Endothelial cell of umbilical vein (primary cell): ENCODE measurements around the gene HIVEP3. TPM values are rescaled to one million over a fixed set of nuclear protein-coding genes. Genes with fewer than 3 reads are reported as not detected.

Experiments used
- BruUV-seq: library from RNA; stranded (reverse); fragments of 400-500 nt; replicated peaks from 2 replicates; lab custom pipeline; 2021; lab: Mats Ljungman, UMichigan
- CTCF ChIA-PET: fragments of 300-600, 350-600 bp; sonication (Branson Sonifier 250); formaldehyde crosslinking; loops from one replicate; lab custom pipeline; 2021; ENCODE audit warnings: antibody characterized with exemption, inconsistent platforms; lab: Charles Lee
- POLR2A ChIA-PET: fragments of 300-600, 350-600 bp; sonication (Branson Sonifier 250); formaldehyde crosslinking; loops from one replicate; lab custom pipeline; 2021; ENCODE audit warnings: antibody characterized with exemption, inconsistent platforms; lab: Charles Lee
- DNase-seq: peaks from one replicate; pipeline ENCODE4 v3.0.0-alpha.2; 2011; ENCODE audit warnings: low read depth, low spot score
- FAIRE-seq: peaks from 2 replicates; lab custom pipeline; 2011; peaks lifted over from hg19 to GRCh38; lab: Jason Lieb, UNC
- H2AFZ ChIP-seq: 2 replicates; pipeline ENCODE4 v1.6.0; 2012; ENCODE audit warnings: low read depth, low read length, control low read depth, inconsistent platforms
- H3K27ac ChIP-seq: 2 replicates; pipeline ENCODE4 v1.5.1; 2011; ENCODE audit warnings: low read depth, mild to moderate bottlenecking, control low read depth, low read length, moderate library complexity; ENCODE audit not compliant: insufficient read depth
- H3K27me3 ChIP-seq, 2 experiments: 2 replicates each; pipeline versions ENCODE4 v1.6.0 to v1.6.1; 2011; ENCODE audit warnings: low read length in 2 of 2, mixed read lengths in 1 of 2; ENCODE audit not compliant: control insufficient read depth in 2 of 2, insufficient read depth in 2 of 2
- H3K36me3 ChIP-seq, 2 experiments: 2 replicates in 1 of 2; 3 replicates in 1 of 2; pipeline ENCODE4 v1.5.1; 2011; ENCODE audit warnings: low read length in 2 of 2, mild to moderate bottlenecking in 1 of 2, moderate library complexity in 1 of 2; ENCODE audit not compliant: control insufficient read depth in 2 of 2, insufficient read depth in 2 of 2; ENCODE audit errors: extremely low read depth in 1 of 2
- H3K4me1 ChIP-seq: 3 replicates; pipeline ENCODE4 v1.5.1; 2011; ENCODE audit warnings: mild to moderate bottlenecking, low read length; ENCODE audit not compliant: control insufficient read depth, insufficient read depth; ENCODE audit errors: extremely low read depth
- H3K4me2 ChIP-seq: 2 replicates; pipeline ENCODE4 v1.6.1; 2011; ENCODE audit warnings: low read length, control low read depth, mixed read lengths; ENCODE audit not compliant: insufficient read depth
- H3K4me3 ChIP-seq, 3 experiments: fragments of 200-600 bp in 1 of 3; sonication (generic), shearing (Covaris generic) in 1 of 3; replicated peaks in 1 of 3; 2 replicates each; pipeline ENCODE4 v1.5.1; 2011 to 2016; ENCODE audit warnings: control low read depth in 3 of 3, low read length in 3 of 3, mild to moderate bottlenecking in 2 of 3, inconsistent platforms in 1 of 3, low read depth in 1 of 3, moderate library complexity in 1 of 3; ENCODE audit not compliant: insufficient read depth in 1 of 3
- H3K79me2 ChIP-seq: 2 replicates; pipeline ENCODE4 v1.6.0; 2012; ENCODE audit warnings: low read length, inconsistent platforms; ENCODE audit not compliant: control insufficient read depth, insufficient read depth
- H3K9ac ChIP-seq: replicated peaks from 2 replicates; pipeline ENCODE3; 2011; ENCODE audit warnings: low read length, control low read depth; ENCODE audit not compliant: insufficient read depth; ENCODE audit errors: extremely low read depth
- H3K9me1 ChIP-seq: replicated peaks from 3 replicates; pipeline ENCODE4 v1.6.0; 2011; ENCODE audit warnings: mild to moderate bottlenecking, low read length; ENCODE audit not compliant: control insufficient read depth, insufficient read depth; ENCODE audit errors: extremely low read depth
- H3K9me3 ChIP-seq: replicated peaks from 2 replicates; pipeline ENCODE4 v1.5.1; 2012; ENCODE audit warnings: low read length, inconsistent platforms; ENCODE audit not compliant: control insufficient read depth, insufficient read depth
- H4K20me1 ChIP-seq: replicated peaks from 2 replicates; pipeline ENCODE3; 2011; ENCODE audit warnings: mild to moderate bottlenecking, low read length; ENCODE audit not compliant: control insufficient read depth, insufficient read depth; ENCODE audit errors: extremely low read depth
- EZH2 ChIP-seq: IDR thresholded peaks from 2 replicates; pipeline ENCODE4 v1.6.1; 2012; ENCODE audit warnings: borderline replicate concordance, low read depth, mild to moderate bottlenecking, moderate library complexity, low read length, inconsistent platforms; ENCODE audit not compliant: severe bottlenecking
- FOS ChIP-seq: IDR thresholded peaks from 2 replicates; pipeline ENCODE4 v1.6.1; 2011; ENCODE audit warnings: mild to moderate bottlenecking, low read length, moderate library complexity, borderline replicate concordance; ENCODE audit not compliant: insufficient read depth
- GATA2 ChIP-seq: IDR thresholded peaks from 2 replicates; pipeline ENCODE4 v1.7.0; 2011; ENCODE audit warnings: low read depth, mild to moderate bottlenecking, moderate library complexity, mixed read lengths, low read length; ENCODE audit not compliant: insufficient read length, insufficient read depth
- JUN ChIP-seq: IDR thresholded peaks from 2 replicates; pipeline ENCODE4 v1.6.1; 2011; ENCODE audit warnings: borderline replicate concordance, low read depth; ENCODE audit not compliant: insufficient read length, insufficient read depth
- MAX ChIP-seq: IDR thresholded peaks from 2 replicates; pipeline ENCODE4 v1.6.1; 2011; ENCODE audit not compliant: insufficient read depth, insufficient read length
- MYC ChIP-seq: IDR thresholded peaks from one replicate; pipeline ENCODE4 v1.6.1; 2011; ENCODE audit warnings: mild to moderate bottlenecking, low read depth, low read length
- POLR2A ChIP-seq: IDR thresholded peaks from 2 replicates; pipeline ENCODE4 v1.6.1; 2012; ENCODE audit warnings: low read depth, mild to moderate bottlenecking, control low read depth, low read length
- POLR2AphosphoS5 ChIP-seq: IDR thresholded peaks from 2 replicates; pipeline ENCODE4 v1.6.1; 2012; ENCODE audit warnings: low read depth, mild to moderate bottlenecking, control low read depth, low read length, moderate library complexity; ENCODE audit not compliant: insufficient read depth
- dilution Hi-C: fragments of 300-500 bp; cut with MboI; formaldehyde crosslinking; loops from one replicate; pipeline ENCODE4 v1.15.0; 2019; ENCODE audit warnings: low sequenced_read_pairs; ENCODE audit not compliant: extremely low pct_ligation_motif_present
- intact Hi-C: fragments of 100-400 bp; cut with micrococcal nuclease; formaldehyde crosslinking; loops from one replicate; pipeline ENCODE4 v1.10.0; 2022
- polyA plus RNA-seq, 4 experiments: library from polyadenylated mRNA; depleted of rRNA in 3 of 4; stranded (reverse) in 3 of 4; unstranded in 1 of 4; fragments of >200 nt; gene quantifications; 2 replicates each; pipeline versions ENCODE4 v1.2.1 to v1.2.3, GENCODE V29; 2011 to 2012; ENCODE audit warnings: missing spikeins in 1 of 4
- total RNA-seq: library from RNA; stranded (reverse); gene quantifications from 2 replicates; pipeline ENCODE4 v1.2.3, GENCODE V29; 2021
- TF ChIP-seq, protein P1 (sequence below), 2 donors: IDR thresholded peaks; 1 replicate in 1 of 2; 2 replicates in 1 of 2; pipeline ENCODE4 v1.5.1; 2011; ENCODE audit warnings: low read length in 2 of 2, mild to moderate bottlenecking in 2 of 2, moderate library complexity in 2 of 2, control low read depth in 1 of 2, inconsistent platforms in 1 of 2, low read depth in 1 of 2; ENCODE audit not compliant: insufficient read depth in 1 of 2; ENCODE audit errors: extremely low read depth in 1 of 2

The HIVEP3 gene
- total and polyA plus RNA-seq, 2 donors (not counting 3 experiments of a cell fraction or from before 2014, with no cell fraction given) = 3.4 to 4.0 TPM

DNA sequence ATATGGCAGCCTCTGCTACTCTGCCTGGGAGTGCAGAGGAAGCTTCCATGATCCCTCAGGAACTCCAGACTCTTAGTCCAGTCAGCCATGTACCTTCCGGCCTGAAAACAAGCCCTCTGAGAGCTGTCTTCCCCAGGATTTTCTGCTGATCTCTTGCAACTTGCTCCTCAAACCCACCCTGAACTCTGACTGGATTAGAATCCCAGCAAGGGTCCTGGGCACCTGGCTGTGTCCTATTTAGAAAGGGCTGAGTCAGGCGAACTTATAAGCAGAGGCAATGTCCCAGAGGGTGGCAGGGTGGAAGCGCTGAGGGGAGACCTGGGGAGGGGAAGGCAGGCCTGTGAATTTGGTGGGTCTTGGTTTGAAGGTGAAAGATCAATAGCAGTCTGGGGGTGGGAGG lies 249.8 kb downstream of the HIVEP3 start:
- Histone ChIP-seq H3K27me3 (no peaks in the 10 kb centered on the region), H3K4me1 (no peaks in the 10 kb centered on the region), H3K4me3 (no peak overlapping the region), H3K27ac (no peak overlapping the region), H3K9ac (no peak overlapping the region), H3K9me3 (no peaks in the 10 kb centered on the region), H4K20me1 (no peaks in the 10 kb centered on the region), H3K36me3 (no peaks in the 10 kb centered on the region), H3K9me1 (no peaks in the 10 kb centered on the region), H3K79me2 (no peaks in the 10 kb centered on the region), H2AFZ (no peak overlapping the region), H3K4me2 (no peak overlapping the region)
- TF ChIP-seq FOS (no peak), EZH2 (no peak), GATA2 (no peak), MAX (no peak), MYC (no peak), POLR2AphosphoS5 (no peak), POLR2A (no peak), JUN (no peak)
- TF ChIP-seq, protein P1, sequence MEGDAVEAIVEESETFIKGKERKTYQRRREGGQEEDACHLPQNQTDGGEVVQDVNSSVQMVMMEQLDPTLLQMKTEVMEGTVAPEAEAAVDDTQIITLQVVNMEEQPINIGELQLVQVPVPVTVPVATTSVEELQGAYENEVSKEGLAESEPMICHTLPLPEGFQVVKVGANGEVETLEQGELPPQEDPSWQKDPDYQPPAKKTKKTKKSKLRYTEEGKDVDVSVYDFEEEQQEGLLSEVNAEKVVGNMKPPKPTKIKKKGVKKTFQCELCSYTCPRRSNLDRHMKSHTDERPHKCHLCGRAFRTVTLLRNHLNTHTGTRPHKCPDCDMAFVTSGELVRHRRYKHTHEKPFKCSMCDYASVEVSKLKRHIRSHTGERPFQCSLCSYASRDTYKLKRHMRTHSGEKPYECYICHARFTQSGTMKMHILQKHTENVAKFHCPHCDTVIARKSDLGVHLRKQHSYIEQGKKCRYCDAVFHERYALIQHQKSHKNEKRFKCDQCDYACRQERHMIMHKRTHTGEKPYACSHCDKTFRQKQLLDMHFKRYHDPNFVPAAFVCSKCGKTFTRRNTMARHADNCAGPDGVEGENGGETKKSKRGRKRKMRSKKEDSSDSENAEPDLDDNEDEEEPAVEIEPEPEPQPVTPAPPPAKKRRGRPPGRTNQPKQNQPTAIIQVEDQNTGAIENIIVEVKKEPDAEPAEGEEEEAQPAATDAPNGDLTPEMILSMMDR (IDR thresholded peaks at IDR 0.05; ENCODE audit: extremely low read depth in 1 of 2, insufficient read depth in 1 of 2, low read depth in 1 of 2, low read length in 2 of 2) = no peak
- intact Hi-C loops = no loop called here
- ChIA-PET CTCF (interaction anchor here (1.5 kb wide), 1 partner anchor 81 kb away, joined by 4 read pairs; no protein-coding TSS in a partner anchor), POLR2A (no interaction called here)
- FAIRE-seq (no peak), DNase-seq (no peak)
- dilution Hi-C loops = no loop called here
- BruUV-seq = no TSS peak
